Neural progenitor cell (in vitro differentiated cells): Measurements from ENCODE around the gene EIF5AL1.

Experiments
- EZH2 ChIP-seq: fragments of 200-600 bp; sonication (generic); IDR thresholded peaks from 2 replicates; pipeline ENCODE4 v1.6.1; 2017; ENCODE audit warnings: antibody characterized with exemption, mild to moderate bottlenecking, moderate library complexity
- TF ChIP-seq, protein P1 (sequence below): fragments of 200-600 bp; sonication (generic); IDR thresholded peaks from 2 replicates; pipeline ENCODE4 v1.5.1; 2017; ENCODE audit warnings: antibody characterized with exemption, mild to moderate bottlenecking

DNA sequence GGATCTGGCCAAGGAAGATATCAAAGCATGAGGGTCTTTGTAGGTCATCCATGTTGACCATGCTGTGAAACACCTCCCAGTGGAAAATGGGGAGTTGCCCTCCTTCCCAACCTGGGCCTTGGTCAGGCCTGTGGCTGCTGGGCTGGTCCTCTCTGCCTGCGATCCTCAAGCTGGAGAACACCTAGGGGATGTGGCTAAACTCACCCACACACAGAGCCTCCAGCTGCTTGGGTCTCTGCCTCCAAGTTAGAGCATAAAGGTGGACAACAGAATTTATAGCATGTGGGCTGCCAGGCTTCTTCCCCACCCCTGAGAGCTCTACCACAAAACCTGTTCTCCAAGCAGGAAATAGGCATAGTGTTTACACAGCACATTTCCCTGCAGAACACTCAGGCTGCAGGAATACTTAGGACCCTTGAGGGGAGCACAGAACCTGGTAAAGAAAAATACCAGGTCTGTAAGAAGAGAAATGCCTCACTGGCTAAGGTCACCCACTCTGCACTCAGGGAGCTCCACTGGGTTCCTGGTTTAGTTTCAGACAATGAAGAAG lies 47.9 kb downstream of the EIF5AL1 start, which contains the start of gene SFTPA2:
- TF ChIP-seq, protein P1, sequence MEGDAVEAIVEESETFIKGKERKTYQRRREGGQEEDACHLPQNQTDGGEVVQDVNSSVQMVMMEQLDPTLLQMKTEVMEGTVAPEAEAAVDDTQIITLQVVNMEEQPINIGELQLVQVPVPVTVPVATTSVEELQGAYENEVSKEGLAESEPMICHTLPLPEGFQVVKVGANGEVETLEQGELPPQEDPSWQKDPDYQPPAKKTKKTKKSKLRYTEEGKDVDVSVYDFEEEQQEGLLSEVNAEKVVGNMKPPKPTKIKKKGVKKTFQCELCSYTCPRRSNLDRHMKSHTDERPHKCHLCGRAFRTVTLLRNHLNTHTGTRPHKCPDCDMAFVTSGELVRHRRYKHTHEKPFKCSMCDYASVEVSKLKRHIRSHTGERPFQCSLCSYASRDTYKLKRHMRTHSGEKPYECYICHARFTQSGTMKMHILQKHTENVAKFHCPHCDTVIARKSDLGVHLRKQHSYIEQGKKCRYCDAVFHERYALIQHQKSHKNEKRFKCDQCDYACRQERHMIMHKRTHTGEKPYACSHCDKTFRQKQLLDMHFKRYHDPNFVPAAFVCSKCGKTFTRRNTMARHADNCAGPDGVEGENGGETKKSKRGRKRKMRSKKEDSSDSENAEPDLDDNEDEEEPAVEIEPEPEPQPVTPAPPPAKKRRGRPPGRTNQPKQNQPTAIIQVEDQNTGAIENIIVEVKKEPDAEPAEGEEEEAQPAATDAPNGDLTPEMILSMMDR = no peak
- TF ChIP-seq EZH2 = no peak
